Activated CD8-positive, alpha-beta T cell treated with anti-CD3 and anti-CD28 coated beads for 36 hours (primary cell): ENCODE measurements around the gene ELL2. TPM values are rescaled to one million over a fixed set of nuclear protein-coding genes. Genes with fewer than 3 reads are reported as not detected.
A peak's percentile ranks its signal among the peaks of the same experiment; 100 is the strongest.

Source experiments
- ATAC-seq: fragments of 200-7000 bp; cut with Tn5 transposase; one replicate; pipeline ENCODE4 v1.10.0; 2021; ENCODE audit warnings: mild to moderate bottlenecking, moderate library complexity
- CTCF ChIA-PET: fragments of 350-600 bp; sonication (Branson Sonifier 250); formaldehyde crosslinking; loops from one replicate; lab custom pipeline; 2021; ENCODE audit warnings: antibody characterized with exemption; lab: Charles Lee
- POLR2A ChIA-PET: fragments of 350-600 bp; sonication (Branson Sonifier 250); formaldehyde crosslinking; loops from one replicate; lab custom pipeline; 2021; ENCODE audit warnings: antibody characterized with exemption; lab: Charles Lee
- DNase-seq: peaks from one replicate; pipeline ENCODE4 v3.0.0-alpha.2; 2020
- H3K27ac Mint-ChIP-seq: one replicate; pipeline ENCODE4 v1.8.0; 2021; ENCODE audit warnings: mild to moderate bottlenecking, mixed read lengths
- H3K27me3 Mint-ChIP-seq: one replicate; pipeline ENCODE4 v1.8.0; 2021; ENCODE audit warnings: mixed read lengths
- H3K36me3 Mint-ChIP-seq: one replicate; pipeline ENCODE4 v1.8.0; 2021; ENCODE audit warnings: low read depth, mixed read lengths
- H3K4me1 Mint-ChIP-seq: one replicate; pipeline ENCODE4 v1.8.0; 2021; ENCODE audit warnings: low read depth, mixed read lengths
- H3K4me3 Mint-ChIP-seq: one replicate; pipeline ENCODE4 v1.8.0; 2021; ENCODE audit warnings: mild to moderate bottlenecking, moderate library complexity, mixed read lengths
- H3K9me3 Mint-ChIP-seq: one replicate; pipeline ENCODE4 v1.8.0; 2021; ENCODE audit warnings: mixed read lengths
- intact Hi-C: fragments of 100-400 bp; cut with micrococcal nuclease; formaldehyde crosslinking; loops from one replicate; pipeline ENCODE4 v1.10.0; 2022
- total RNA-seq, 2 experiments: library from RNA; stranded (reverse); gene quantifications; one replicate each; pipeline ENCODE4 v1.2.3, GENCODE V29; 2021
- TF ChIP-seq, protein P1 (sequence below): fragments of 200-600 bp; IDR thresholded peaks from one replicate; pipeline ENCODE4 v1.8.0; 2022; ENCODE audit warnings: antibody characterized with exemption, mild to moderate bottlenecking

ELL2 gene
- 10 to 100 TPM; 39.7 to 46.3 TPM for total RNA-seq

DNA sequence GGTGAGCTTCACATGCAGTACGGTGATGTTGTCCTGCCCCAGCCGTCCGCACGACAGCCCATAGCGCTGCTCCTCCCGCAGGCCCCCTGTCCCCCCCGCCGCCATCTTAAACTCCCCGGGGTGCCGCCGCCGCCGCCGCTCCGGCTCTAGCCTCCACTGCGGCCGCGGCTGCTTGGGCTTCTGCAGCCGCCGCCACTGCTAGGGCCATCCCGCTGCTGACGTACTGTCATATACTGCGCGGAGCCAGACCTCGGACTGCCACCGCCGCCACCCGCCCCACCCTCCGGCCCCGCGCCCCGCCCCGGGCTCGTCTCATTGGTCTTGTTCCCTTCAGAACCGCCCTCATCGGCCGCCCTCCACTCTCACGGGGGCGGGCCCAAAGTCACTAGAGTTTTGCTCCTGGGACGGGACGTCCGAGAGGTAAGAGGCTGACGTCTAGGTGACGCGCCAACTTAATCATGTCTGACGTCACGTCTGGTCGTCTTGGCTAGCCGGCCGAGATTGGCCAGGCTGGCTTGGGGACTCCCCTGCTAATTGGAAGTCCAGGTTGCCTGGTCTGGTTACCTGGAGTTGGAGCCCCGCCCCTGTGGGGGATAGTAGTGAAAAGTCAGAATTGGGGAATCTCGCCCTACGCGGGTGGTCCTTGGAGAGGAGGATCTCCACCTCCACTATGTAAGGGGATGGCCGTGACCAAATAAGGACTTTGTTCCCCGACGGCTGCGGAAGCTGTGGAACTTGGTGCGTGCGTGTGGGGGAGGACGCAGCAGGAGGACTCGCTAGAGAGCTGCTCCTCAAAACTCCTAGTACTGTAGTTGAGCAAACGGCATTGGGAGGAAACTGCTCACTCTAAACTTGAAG, at the start of gene ELL2:
ELL2 (minus strand) TSS at position 235 of the 858 bp plus-strand sequence; CDS start at position 105, 130 bp downstream.
- CTCF ChIA-PET = interaction anchor here (0.6 to 3.2 kb wide), 14 partner anchors 10 to 375 kb away, joined by 3 to 16 read pairs (median 4); no protein-coding TSS in a partner anchor
- TF ChIP-seq, protein P1, sequence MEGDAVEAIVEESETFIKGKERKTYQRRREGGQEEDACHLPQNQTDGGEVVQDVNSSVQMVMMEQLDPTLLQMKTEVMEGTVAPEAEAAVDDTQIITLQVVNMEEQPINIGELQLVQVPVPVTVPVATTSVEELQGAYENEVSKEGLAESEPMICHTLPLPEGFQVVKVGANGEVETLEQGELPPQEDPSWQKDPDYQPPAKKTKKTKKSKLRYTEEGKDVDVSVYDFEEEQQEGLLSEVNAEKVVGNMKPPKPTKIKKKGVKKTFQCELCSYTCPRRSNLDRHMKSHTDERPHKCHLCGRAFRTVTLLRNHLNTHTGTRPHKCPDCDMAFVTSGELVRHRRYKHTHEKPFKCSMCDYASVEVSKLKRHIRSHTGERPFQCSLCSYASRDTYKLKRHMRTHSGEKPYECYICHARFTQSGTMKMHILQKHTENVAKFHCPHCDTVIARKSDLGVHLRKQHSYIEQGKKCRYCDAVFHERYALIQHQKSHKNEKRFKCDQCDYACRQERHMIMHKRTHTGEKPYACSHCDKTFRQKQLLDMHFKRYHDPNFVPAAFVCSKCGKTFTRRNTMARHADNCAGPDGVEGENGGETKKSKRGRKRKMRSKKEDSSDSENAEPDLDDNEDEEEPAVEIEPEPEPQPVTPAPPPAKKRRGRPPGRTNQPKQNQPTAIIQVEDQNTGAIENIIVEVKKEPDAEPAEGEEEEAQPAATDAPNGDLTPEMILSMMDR = no peak
- H3K27ac Mint-ChIP-seq = peak within 1 kb of the TSS; percentile 98
- intact Hi-C loops = loop anchor here (2.0 to 5.0 kb wide), 3 partner anchors 90 to 375 kb away; no protein-coding TSS in a partner anchor
- peak; percentile 99 for DNase-seq
- no peaks in the 10 kb centered on the region for H3K9me3 Mint-ChIP-seq
- peaks cover 47% of the 10 kb centered on the region for H3K4me1 Mint-ChIP-seq
- ATAC-seq = peak; percentile 91
- POLR2A ChIA-PET = interaction anchor here (0.7 to 3.4 kb wide), 3 partner anchors 11 to 119 kb away, joined by 3 to 14 read pairs (median 4); no protein-coding TSS in a partner anchor
- H3K27me3 Mint-ChIP-seq = no peaks in the 10 kb centered on the region
- peaks cover 21% of the 10 kb centered on the region for H3K36me3 Mint-ChIP-seq
- H3K4me3 Mint-ChIP-seq = peak within 1 kb of the TSS; percentile 95

- ChIA-PET CTCF (no interaction called here), POLR2A (no interaction called here)
- no peaks in the 10 kb centered on the region for H3K4me1 Mint-ChIP-seq
- no peaks in the 10 kb centered on the region for H3K36me3 Mint-ChIP-seq
- H3K27me3 Mint-ChIP-seq = peaks cover 1% of the 10 kb centered on the region
- peaks cover 2% of the 10 kb centered on the region for H3K9me3 Mint-ChIP-seq
- intact Hi-C loops = no loop called here
- DNase-seq = no peak
- TF ChIP-seq, protein P1 = no peak
- H3K27ac Mint-ChIP-seq = no peak overlapping the region
- H3K4me3 Mint-ChIP-seq = no peak overlapping the region
- no peak for ATAC-seq
These were observed 47.5 kb upstream of the ELL2 start for GRCh38 chr5:96008987-96009647.

- TF ChIP-seq, protein P1 = no peak
- no peaks in the 10 kb centered on the region for H3K4me1 Mint-ChIP-seq
- no peaks in the 10 kb centered on the region for H3K36me3 Mint-ChIP-seq
- H3K27me3 Mint-ChIP-seq = peaks cover 1% of the 10 kb centered on the region
- H3K27ac Mint-ChIP-seq = no peak overlapping the region
- H3K9me3 Mint-ChIP-seq = peaks cover 2% of the 10 kb centered on the region
- POLR2A ChIA-PET = no interaction called here
- intact Hi-C loops = no loop called here
- DNase-seq (no peak), ATAC-seq (no peak)
- no peak overlapping the region for H3K4me3 Mint-ChIP-seq
- CTCF ChIA-PET = no interaction called here
These were observed 46.8 kb upstream of the ELL2 start for GRCh38 chr5:96008487-96008886.

DNA sequence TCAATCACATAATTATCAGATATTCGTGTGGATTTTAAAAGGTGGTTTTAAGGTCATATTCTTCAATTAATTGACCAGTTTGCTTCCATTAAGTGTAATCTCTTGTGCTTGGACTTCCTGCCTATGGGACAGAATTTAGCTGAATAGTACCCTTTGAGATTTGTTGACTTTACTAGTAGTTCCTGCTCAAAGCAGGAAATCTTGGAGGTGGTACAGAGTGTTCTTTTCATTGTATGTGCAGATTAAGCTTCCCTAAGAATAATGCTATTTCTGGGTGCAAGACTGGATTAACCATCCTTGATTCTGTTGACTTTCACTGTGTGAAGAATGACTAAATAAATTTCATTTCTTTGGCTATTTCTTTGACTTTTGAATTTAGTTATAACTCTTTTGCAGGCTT, 45.4 kb upstream of the ELL2 start:
- DNase-seq (no peak), ATAC-seq (no peak)
- TF ChIP-seq, protein P1 = no peak
- POLR2A ChIA-PET = no interaction called here
- Mint-ChIP-seq H3K9me3 (no peaks in the 10 kb centered on the region), H3K4me1 (no peaks in the 10 kb centered on the region), H3K27me3 (peaks cover 1% of the 10 kb centered on the region), H3K27ac (no peak overlapping the region), H3K4me3 (no peak overlapping the region), H3K36me3 (no peaks in the 10 kb centered on the region)
- intact Hi-C loops = no loop called here
- CTCF ChIA-PET = interaction anchor here (1.0 to 1.3 kb wide), 3 partner anchors 12 to 338 kb away, joined by 3 read pairs; no protein-coding TSS in a partner anchor
